ENCODE data around the gene ZNF346. TPM values are rescaled to one million over a fixed set of nuclear protein-coding genes. Genes with fewer than 3 reads are reported as not detected.

ZNF346 gene
- total and polyA plus RNA-seq, 8 donors, result 13.1 to 30.4 (median 26.7) TPM

GRCh38 chr5:177099422-177100093 lies 77.1 kb downstream of the ZNF346 start:
- peaks cover 0 to 7% of the 10 kb centered on the region in 2 donors for H3K27me3 ChIP-seq
- H3K36me3 ChIP-seq, result no peaks in the 10 kb centered on the region
- H3K27ac ChIP-seq, result no peak overlapping the region
- ATAC-seq (no peak), DNase-seq (no peak)
- peaks cover 6 to 8% of the 10 kb centered on the region in 2 donors for H3K4me1 ChIP-seq
- H3K9me3 ChIP-seq, result no peaks in the 10 kb centered on the region
- intact Hi-C loops (cut with DNase I), result no loop called here
- no peak for TF ChIP-seq CTCF (IDR thresholded peaks at IDR 0.05)
- no peak overlapping the region for H3K4me3 ChIP-seq

- Histone ChIP-seq H3K36me3 (no peaks in the 10 kb centered on the region), H3K4me1 (no peaks in the 10 kb centered on the region), H3K27me3 (peaks cover 0 to 13% of the 10 kb centered on the region in 2 donors), H3K4me3 (no peak overlapping the region), H3K27ac (no peak overlapping the region), H3K9me3 (no peaks in the 10 kb centered on the region)
- TF ChIP-seq CTCF (IDR thresholded peaks at IDR 0.05), result no peak
- ATAC-seq (no peak), DNase-seq (peak in 1 of 4 donors; percentile 49)
- intact Hi-C loops (cut with DNase I), result no loop called here
Observed at GRCh38 chr5:177100714-177101121, 78.2 kb downstream of the ZNF346 start.

DNA sequence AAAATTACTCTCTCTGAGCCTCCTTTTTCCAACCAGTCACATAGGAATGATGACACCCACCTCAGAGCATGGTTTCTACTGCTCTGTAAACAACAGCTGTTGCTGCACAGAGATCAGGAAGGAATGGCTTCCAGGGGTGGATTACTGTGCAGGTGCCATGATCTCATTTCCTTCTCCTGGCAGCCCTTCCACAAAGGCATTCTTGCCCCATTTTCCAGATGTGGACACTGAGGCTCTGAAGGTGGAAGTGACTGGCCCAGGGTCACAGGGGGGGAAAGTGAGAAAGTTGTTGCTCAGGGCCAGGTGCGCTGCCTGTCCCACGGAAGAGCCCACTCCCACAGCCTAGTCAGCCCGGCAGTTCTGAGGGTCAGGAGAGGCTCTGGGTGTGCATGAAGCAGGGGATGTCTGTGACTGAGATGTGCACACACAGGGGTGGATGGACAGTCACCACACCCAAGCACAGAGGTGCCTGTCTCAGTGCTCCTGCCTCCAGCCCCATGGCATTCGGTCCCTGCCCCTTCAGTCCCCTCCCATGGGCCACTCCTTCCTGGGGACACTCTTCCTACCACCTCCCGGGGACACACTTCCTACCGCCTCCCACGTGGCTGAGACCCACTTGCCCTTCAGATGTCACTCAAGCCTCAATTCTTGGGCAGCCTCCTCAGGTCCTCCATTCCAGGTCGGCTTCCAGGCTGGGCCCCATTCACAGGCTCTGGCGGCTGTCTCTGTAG lies 81.2 kb downstream of the ZNF346 start:
- Histone ChIP-seq H3K27me3 (peaks cover 0 to 19% of the 10 kb centered on the region in 2 donors), H3K9me3 (no peaks in the 10 kb centered on the region), H3K36me3 (no peaks in the 10 kb centered on the region), H3K4me1 (no peaks in the 10 kb centered on the region), H3K4me3 (no peak overlapping the region), H3K27ac (no peak overlapping the region)
- intact Hi-C loops (cut with DNase I), result no loop called here
- ATAC-seq, result no peak
- no peak for TF ChIP-seq CTCF (IDR thresholded peaks at IDR 0.05)
- no peak for DNase-seq

DNA sequence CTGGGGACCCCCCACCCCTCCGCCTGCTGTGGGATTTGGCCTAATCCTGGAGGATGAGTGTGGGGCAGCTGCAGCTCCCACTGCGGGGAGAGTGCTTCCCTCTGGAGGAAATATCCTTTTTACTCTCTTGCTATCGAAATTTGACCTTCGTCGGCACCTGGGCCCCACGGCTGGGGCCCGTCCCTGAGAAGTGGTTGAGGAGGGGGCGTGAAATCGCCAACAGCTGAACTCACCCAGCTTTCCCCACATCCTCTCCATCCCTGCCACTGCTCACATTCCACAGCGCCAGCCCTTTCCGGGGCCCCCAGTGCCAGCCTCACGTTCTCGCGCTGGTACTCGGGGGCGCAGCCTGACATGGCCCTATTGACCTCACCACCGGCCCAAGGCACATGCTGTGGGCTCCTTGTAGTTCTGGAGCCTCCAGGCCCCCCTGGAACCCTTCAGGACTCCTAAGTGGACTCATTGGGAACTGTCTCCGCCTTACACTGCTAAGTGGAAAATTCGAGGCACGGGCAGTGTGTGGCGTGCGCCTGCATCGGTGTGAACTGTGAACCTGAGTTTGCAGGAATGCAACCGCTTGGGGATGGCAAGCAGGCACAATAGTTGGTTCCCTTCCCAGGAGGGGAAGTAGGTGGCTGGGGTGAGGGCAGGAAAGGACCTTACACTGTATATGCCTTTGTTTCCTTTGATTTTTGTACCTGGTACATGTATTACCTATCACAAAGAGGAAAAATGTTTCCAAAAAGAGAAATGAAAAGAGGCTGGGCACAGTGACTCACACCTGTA lies 83.4 kb downstream of the ZNF346 start:
- ATAC-seq (no peak), DNase-seq (no peak)
- Histone ChIP-seq H3K9me3 (no peaks in the 10 kb centered on the region), H3K4me1 (no peaks in the 10 kb centered on the region), H3K27ac (no peak overlapping the region), H3K36me3 (no peaks in the 10 kb centered on the region), H3K27me3 (peaks cover 0 to 19% of the 10 kb centered on the region in 2 donors), H3K4me3 (no peak overlapping the region)
- intact Hi-C loops (cut with DNase I), result no loop called here
- TF ChIP-seq CTCF (IDR thresholded peaks at IDR 0.05), result no peak

GRCh38 chr5:177107159-177107558 lies 84.7 kb downstream of the ZNF346 start:
- H3K36me3 ChIP-seq, result no peaks in the 10 kb centered on the region
- H3K27me3 ChIP-seq, result peaks cover 0 to 19% of the 10 kb centered on the region in 2 donors
- intact Hi-C loops (cut with DNase I), result no loop called here
- no peak for TF ChIP-seq CTCF (IDR thresholded peaks at IDR 0.05)
- H3K4me1 ChIP-seq, result no peaks in the 10 kb centered on the region
- ATAC-seq, result no peak
- H3K9me3 ChIP-seq, result no peaks in the 10 kb centered on the region
- no peak overlapping the region for H3K4me3 ChIP-seq
- no peak overlapping the region for H3K27ac ChIP-seq
- no peak for DNase-seq
